Measurements from ENCODE around the gene SHTN1. TPM values are rescaled to one million over a fixed set of nuclear protein-coding genes. Genes with fewer than 3 reads are reported as not detected.

Gene SHTN1
- total and polyA plus RNA-seq, 2 of the 4 experiments (the other 2 are of a cell fraction) = 0.54 to 2.3 TPM

GRCh38 chr10:116944911-116945310 is 60.1 kb downstream of the SHTN1 start:
- no peaks in the 10 kb centered on the region for H3K9me1 ChIP-seq (ENCODE audit: insufficient read depth, low read length)
- no peak overlapping the region for H2BK15ac ChIP-seq (ENCODE audit: low read depth, low read length)
- H2AK5ac ChIP-seq (ENCODE audit: low read depth, low read length) = no peak overlapping the region
- H3K79me1 ChIP-seq (ENCODE audit: low read depth in 1 of 2, low read length in 2 of 2) = no peaks in the 10 kb centered on the region
- no peak overlapping the region for H3K9ac ChIP-seq (ENCODE audit: low read depth, low read length)
- no peak overlapping the region for H3K4me2 ChIP-seq (ENCODE audit: low read depth, low read length)
- no peak overlapping the region for H3K14ac ChIP-seq (replicated peaks; ENCODE audit: low read depth, low read length)
- H4K5ac ChIP-seq (ENCODE audit: low read depth, low read length) = no peak overlapping the region
- H4K91ac ChIP-seq (ENCODE audit: insufficient read depth, low read depth, low read length) = no peak overlapping the region
- H4K8ac ChIP-seq (ENCODE audit: low read depth in 2 of 2, low read length in 2 of 2) = no peak overlapping the region
- no peak for ATAC-seq (ENCODE audit: low read depth)
- no peak overlapping the region for H2BK20ac ChIP-seq (ENCODE audit: low read depth, low read length)
- no peak for TF ChIP-seq CTCF (conservative IDR thresholded peaks at IDR 0.05; ENCODE audit: low read depth, low read length)
- TF ChIP-seq ELK1 (IDR thresholded peaks at IDR 0.05; ENCODE audit: borderline replicate concordance, low read depth, low read length) = no peak
- TF ChIP-seq SMC3 (IDR thresholded peaks at IDR 0.05; ENCODE audit: low read depth, low read length) = no peak
- TF ChIP-seq, protein P1, sequence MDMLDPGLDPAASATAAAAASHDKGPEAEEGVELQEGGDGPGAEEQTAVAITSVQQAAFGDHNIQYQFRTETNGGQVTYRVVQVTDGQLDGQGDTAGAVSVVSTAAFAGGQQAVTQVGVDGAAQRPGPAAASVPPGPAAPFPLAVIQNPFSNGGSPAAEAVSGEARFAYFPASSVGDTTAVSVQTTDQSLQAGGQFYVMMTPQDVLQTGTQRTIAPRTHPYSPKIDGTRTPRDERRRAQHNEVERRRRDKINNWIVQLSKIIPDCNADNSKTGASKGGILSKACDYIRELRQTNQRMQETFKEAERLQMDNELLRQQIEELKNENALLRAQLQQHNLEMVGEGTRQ (IDR thresholded peaks at IDR 0.05; ENCODE audit: low read depth, low read length) = no peak
- no peak for TF ChIP-seq BHLHE40 (IDR thresholded peaks at IDR 0.05; ENCODE audit: low read depth, low read length)
- no peak for TF ChIP-seq CHD1 (IDR thresholded peaks at IDR 0.05; ENCODE audit: low read depth, low read length)
- no peak for TF ChIP-seq MAZ (IDR thresholded peaks at IDR 0.05; ENCODE audit: borderline replicate concordance, low read depth, low read length)
- TF ChIP-seq NFE2L2 (IDR thresholded peaks at IDR 0.05; ENCODE audit: low read depth, low read length) = no peak
- TF ChIP-seq POLR2A (IDR thresholded peaks at IDR 0.05; ENCODE audit: low read depth, low read length) = no peak
- TF ChIP-seq RCOR1 (IDR thresholded peaks at IDR 0.05; ENCODE audit: insufficient replicate concordance, low read length) = no peak
- no peak for TF ChIP-seq CEBPB (IDR thresholded peaks at IDR 0.05; ENCODE audit: low read depth, low read length)
- dilution Hi-C loops (cut with HindIII; ENCODE audit: low sequenced_read_pairs, unreplicated experiment) (no loop called here), in situ Hi-C loops (cut with MboI; ENCODE audit: low sequenced_read_pairs) (no loop called here), intact Hi-C loops (cut with micrococcal nuclease) (no loop called here)
- H3K9me3 ChIP-seq (ENCODE audit: control insufficient read depth, insufficient read depth, low read length) = no peaks in the 10 kb centered on the region
- no peak overlapping the region for H3K23ac ChIP-seq (ENCODE audit: low read depth, low read length)
- no peak overlapping the region for H2BK5ac ChIP-seq (ENCODE audit: low read depth, low read length, poor library complexity, severe bottlenecking)
- H2AFZ ChIP-seq (replicated peaks; ENCODE audit: low read length, poor library complexity) = no peak overlapping the region
- BruUV-seq (replicated peaks) = no TSS peak
- no CpG with 5 or more reads among the region's 2 CpGs for WGBS, 2 experiments (ENCODE audit: extremely low coverage in 2 of 2, insufficient read length in 1 of 2)
- DNase-seq = no peak
- H3K36me3 ChIP-seq (ENCODE audit: control insufficient read depth, insufficient read depth, low read length) = 0 out of 2 replicates have a peak, but pooled peaks cover 1% of the 10 kb centered on the region
- H2AK9ac ChIP-seq (replicated peaks; ENCODE audit: low read depth, low read length, poor library complexity) = no peak overlapping the region
- no peak overlapping the region for H3K18ac ChIP-seq (ENCODE audit: low read depth, low read length)
- H3K56ac ChIP-seq (ENCODE audit: extremely low read depth, insufficient read depth, low read length) = no peak overlapping the region
- peaks cover 5% of the 10 kb centered on the region; the same call in 1 of the 2 replicates for H3K4me1 ChIP-seq (ENCODE audit: control insufficient read depth, insufficient read depth, low read length)
- no peak overlapping the region for H2BK120ac ChIP-seq (ENCODE audit: low read depth, low read length)
- no peaks in the 10 kb centered on the region for H4K20me1 ChIP-seq (ENCODE audit: insufficient read depth, low read length)
- no peak overlapping the region for H3K4ac ChIP-seq (ENCODE audit: low read depth, low read length)
- no peaks in the 10 kb centered on the region for H3K27me3 ChIP-seq (ENCODE audit: control insufficient read depth, insufficient read depth, low read length)
- ChIA-PET POLR2A (ENCODE audit: unreplicated experiment) (no interaction called here), CTCF (no interaction called here)
- no peak overlapping the region for H3K4me3 ChIP-seq (ENCODE audit: insufficient read depth, low read depth, low read length)
- no peak overlapping the region for H3K27ac ChIP-seq (ENCODE audit: insufficient read depth, low read length)
